HepG2 (cell line): Measurements from ENCODE around the gene PDCD2L. TPM values are rescaled to one million over a fixed set of nuclear protein-coding genes. Genes with fewer than 3 reads are reported as not detected.

ENCODE experiments used
- ATAC-seq: fragments of 200-7000 bp; cut with Tn5 transposase; 3 replicates; pipeline ENCODE4 v1.9.1; 2020; ENCODE audit warnings: mild to moderate bottlenecking, moderate library complexity
- BruUV-seq: library from RNA; stranded (reverse); fragments of 400-500 nt; replicated peaks from 2 replicates; lab custom pipeline; 2021; lab: Mats Ljungman, UMichigan
- CTCF ChIA-PET: fragments of 300-600 bp; formaldehyde crosslinking; extraction: SDS; loops from one replicate; lab custom pipeline; 2021; ENCODE audit warnings: low total read pairs, inconsistent platforms, low intra/inter-chr PET ratio; lab: Yijun Ruan, JAX
- POLR2A ChIA-PET: fragments of 350-600 bp; sonication (Branson Sonifier 250); formaldehyde crosslinking; loops from one replicate; lab custom pipeline; 2020; ENCODE audit warnings: antibody characterized with exemption, inconsistent platforms; lab: Yijun Ruan, JAX
- DNase-seq: peaks from one replicate; pipeline ENCODE4 v3.0.0-alpha.2; 2015; ENCODE audit warnings: low spot score
- FAIRE-seq: peaks from 3 replicates; lab custom pipeline; 2011; peaks lifted over from hg19 to GRCh38; lab: Jason Lieb, UNC
- H2AFZ ChIP-seq: one replicate; pipeline ENCODE4 v1.6.1; 2011; ENCODE audit warnings: low read length, inconsistent platforms
- H3K27ac ChIP-seq: fragments of 300-600 bp; 3 replicates; pipeline ENCODE4 v1.8.0; 2011; ENCODE audit warnings: mixed run types, mild to moderate bottlenecking, mixed read lengths, low read length, inconsistent platforms; ENCODE audit not compliant: insufficient read depth; ENCODE audit errors: extremely low read length
- H3K27me3 ChIP-seq, 2 experiments: fragments of 200-600 bp in 1 of 2; 2 replicates in 1 of 2; 3 replicates in 1 of 2; pipeline versions ENCODE4 v1.6.0 to v1.8.0; 2011; ENCODE audit warnings: low read length in 2 of 2, mild to moderate bottlenecking in 2 of 2, moderate library complexity in 2 of 2, inconsistent platforms in 1 of 2; ENCODE audit not compliant: insufficient read depth in 2 of 2, control insufficient read depth in 1 of 2
- H3K36me3 ChIP-seq, 2 experiments: fragments of 200-600 bp in 1 of 2; replicated peaks in 1 of 2; 2 replicates in 1 of 2; 3 replicates in 1 of 2; pipeline versions ENCODE4 v1.5.1 to v1.8.0; 2011; ENCODE audit warnings: low read length in 2 of 2, inconsistent platforms in 1 of 2; ENCODE audit not compliant: insufficient read depth in 2 of 2, control insufficient read depth in 1 of 2
- H3K4me1 ChIP-seq: 2 replicates; pipeline ENCODE4 v1.5.1; 2012; ENCODE audit warnings: low read length, inconsistent platforms; ENCODE audit not compliant: insufficient read depth
- H3K4me2 ChIP-seq: 2 replicates; pipeline ENCODE4 v1.6.0; 2011; ENCODE audit warnings: low read depth, low read length, inconsistent platforms
- H3K4me3 ChIP-seq, 3 experiments: fragments of 200-600 bp in 1 of 3; sonication (generic), shearing (Covaris generic) in 1 of 3; replicated peaks in 1 of 3; 2 replicates each; pipeline ENCODE4 v1.5.1; 2011 to 2016; ENCODE audit warnings: low read length in 3 of 3, inconsistent platforms in 2 of 3, low read depth in 2 of 3, mild to moderate bottlenecking in 2 of 3, control low read depth in 1 of 3, mixed read lengths in 1 of 3; ENCODE audit not compliant: insufficient read depth in 1 of 3
- H3K79me2 ChIP-seq: one replicate; pipeline ENCODE4 v1.6.1; 2011; ENCODE audit warnings: low read length, inconsistent platforms; ENCODE audit not compliant: insufficient read depth
- H3K9ac ChIP-seq: 2 replicates; pipeline ENCODE4 v1.6.0; 2011; ENCODE audit warnings: mild to moderate bottlenecking, low read depth, low read length, inconsistent platforms; ENCODE audit not compliant: insufficient read depth
- H3K9me3 ChIP-seq: 2 replicates; pipeline ENCODE4 v1.5.1; 2012; ENCODE audit warnings: mild to moderate bottlenecking, low read length
- H4K20me1 ChIP-seq: 2 replicates; pipeline ENCODE4 v1.6.0; 2011; ENCODE audit warnings: inconsistent platforms, mild to moderate bottlenecking, low read length, moderate library complexity; ENCODE audit not compliant: insufficient read depth
- ARID2 ChIP-seq: sonication (generic); formaldehyde crosslinking; IDR thresholded peaks from 2 replicates; pipeline ENCODE4 v1.8.1; 2022; ENCODE audit warnings: mild to moderate bottlenecking, missing genetic modification reagents, borderline replicate concordance
- ISL2 ChIP-seq: sonication (generic); formaldehyde crosslinking; IDR thresholded peaks from 2 replicates; pipeline ENCODE4 v1.5.0; 2020; ENCODE audit warnings: missing genetic modification reagents
- MAFK ChIP-seq, 2 experiments: IDR thresholded peaks in 1 of 2; conservative IDR thresholded peaks in 1 of 2; 2 replicates each; pipeline ENCODE4 v1.6.1; 2011; ENCODE audit warnings: improper control_type of control experiment in 2 of 2, low read length in 2 of 2
- MTF2 ChIP-seq: sonication (generic); formaldehyde crosslinking; IDR thresholded peaks from 2 replicates; pipeline ENCODE4 v1.5.0; 2020; ENCODE audit warnings: missing genetic modification reagents, borderline replicate concordance
- SRF ChIP-seq: IDR thresholded peaks from 2 replicates; pipeline ENCODE4 v1.6.1; 2011; ENCODE audit warnings: mild to moderate bottlenecking, low read depth, low read length, moderate library complexity
- SRSF9 ChIP-seq: fragments of 200-400 bp; formaldehyde crosslinking; IDR thresholded peaks from 2 replicates; pipeline ENCODE4 v1.6.1; 2018; ENCODE audit warnings: borderline replicate concordance, mild to moderate bottlenecking, low read depth, low read length; ENCODE audit not compliant: insufficient read depth, poor library complexity, severe bottlenecking
- ZBTB3 ChIP-seq: sonication (generic); formaldehyde crosslinking; IDR thresholded peaks from 2 replicates; pipeline ENCODE4 v1.4.0; 2020; ENCODE audit warnings: low read depth, mild to moderate bottlenecking, moderate library complexity, missing genetic modification reagents, borderline replicate concordance
- ZNF335 ChIP-seq: sonication (generic); formaldehyde crosslinking; IDR thresholded peaks from 2 replicates; pipeline ENCODE4 v1.4.0; 2020; ENCODE audit warnings: missing genetic modification reagents
- ZNF460 ChIP-seq: sonication (generic); formaldehyde crosslinking; IDR thresholded peaks from 2 replicates; pipeline ENCODE4 v1.5.1; 2020; ENCODE audit warnings: missing genetic modification reagents, mild to moderate bottlenecking, borderline replicate concordance
- ZNF646 ChIP-seq: sonication (generic); formaldehyde crosslinking; IDR thresholded peaks from 2 replicates; pipeline ENCODE4 v1.9.0; 2021; ENCODE audit warnings: mild to moderate bottlenecking, missing genetic modification reagents
- WGBS: methylation state at CpG from one replicate; pipeline ENCODE4 v1.1.6; 2017; ENCODE audit warnings: low lambda C conversion rate; 5-methylcytosine and 5-hydroxymethylcytosine counted together
- in situ Hi-C: cut with HindIII; loops from 2 replicates; pipeline ENCODE4 v1.10.0; 2017; ENCODE audit warnings: low pct_unique_long_range_greater_than_20kb; ENCODE audit not compliant: extremely low pct_ligation_motif_present
- intact Hi-C: fragments of 100-400 bp; cut with micrococcal nuclease; formaldehyde crosslinking; loops from one replicate; pipeline ENCODE4 v1.10.0; 2022; ENCODE audit not compliant: unreplicated experiment
- polyA plus RNA-seq, 8 experiments: library from polyadenylated mRNA; depleted of rRNA in 3 of 8; stranded (reverse) in 7 of 8; unstranded in 1 of 8; fragments of >200 nt; fragmentation: Illumina TruSeq in 4 of 8; extraction: Trizol in 4 of 8; gene quantifications; 2 replicates each; pipeline versions ENCODE4 v1.2.1 to v1.2.3, GENCODE V29; 2011 to 2016; ENCODE audit warnings: low read depth in 4 of 8, missing spikeins in 1 of 8, mixed read lengths in 1 of 8; ENCODE audit not compliant: insufficient read depth in 1 of 8
- total RNA-seq, 5 experiments: library from RNA; depleted of rRNA; stranded (reverse); fragments of >200 nt; fragmentation: Illumina TruSeq; extraction: Trizol; gene quantifications; 2 replicates each; pipeline ENCODE4 v1.2.3, GENCODE V29; 2016; ENCODE audit warnings: low read depth in 1 of 5

PDCD2L gene
- total and polyA plus RNA-seq, 2 of the 13 experiments (the other 11 are each of a cell fraction or from before 2014, with no cell fraction given): 29.3 to 35.2 TPM

- TF ChIP-seq ZNF460 (CRISPR knock-in tag): no peak
- no peak for TF ChIP-seq ARID2 (CRISPR knock-in tag)
Observed at GRCh38 chr19:34459614-34460013, 55.4 kb downstream of the PDCD2L start (continued).

GRCh38 chr19:34461375-34462100 is 57.3 kb downstream of the PDCD2L start:
- H3K9me3 ChIP-seq: no peaks in the 10 kb centered on the region
- intact Hi-C loops: no loop called here
- H3K9ac ChIP-seq: no peak overlapping the region
- no peak for ATAC-seq
- FAIRE-seq: no peak
- in situ Hi-C loops: no loop called here
- 87% methylated on average over 5 of the region's 5 CpGs for WGBS
- no peaks in the 10 kb centered on the region for H3K27me3 ChIP-seq
- CTCF ChIA-PET: no interaction called here
- no peak overlapping the region for H3K27ac ChIP-seq
- peaks cover 10% of the 10 kb centered on the region for H3K79me2 ChIP-seq
- H3K4me2 ChIP-seq: no peak overlapping the region
- BruUV-seq: no TSS peak
- POLR2A ChIA-PET: no interaction called here
- H3K36me3 ChIP-seq: peaks cover 32 to 84% of the 10 kb centered on the region in 2 experiments
- no peaks in the 10 kb centered on the region for H4K20me1 ChIP-seq
- H2AFZ ChIP-seq: no peak overlapping the region
- DNase-seq: no peak
- H3K4me1 ChIP-seq: no peaks in the 10 kb centered on the region
- no peak overlapping the region for H3K4me3 ChIP-seq
- TF ChIP-seq MAFK (conservative IDR thresholded peaks at IDR 0.05 in 1 of 2, IDR thresholded peaks at IDR 0.05 in 1 of 2; ENCODE audit: low read length in 2 of 2) (no peak), ZNF646 (no peak), ISL2 (CRISPR knock-in tag) (no peak), SRSF9 (no peak), ZNF335 (no peak), ZBTB3 (CRISPR knock-in tag) (no peak), SRF (no peak), MTF2 (CRISPR knock-in tag) (no peak)
